Activated CD4-positive, alpha-beta T cell treated with anti-CD3 and anti-CD28 coated beads for 36 hours (primary cell): ENCODE results near the gene ADAM22. TPM values are rescaled to one million over a fixed set of nuclear protein-coding genes. Genes with fewer than 3 reads are reported as not detected.

ENCODE experiments used
- ATAC-seq: fragments of 200-7000 bp; cut with Tn5 transposase; one replicate; pipeline ENCODE4 v1.10.0; 2021; ENCODE audit warnings: mild to moderate bottlenecking, moderate library complexity
- CTCF ChIA-PET: fragments of 350-600 bp; sonication (Branson Sonifier 250); formaldehyde crosslinking; loops from one replicate; lab custom pipeline; 2021; ENCODE audit warnings: antibody characterized with exemption; lab: Charles Lee
- POLR2A ChIA-PET: fragments of 350-600 bp; sonication (Branson Sonifier 250); formaldehyde crosslinking; loops from one replicate; lab custom pipeline; 2021; ENCODE audit warnings: antibody characterized with exemption, inconsistent platforms; lab: Charles Lee
- DNase-seq: peaks from one replicate; pipeline ENCODE4 v3.0.0-alpha.2; 2020
- H3K27ac Mint-ChIP-seq: one replicate; pipeline ENCODE4 v1.8.0; 2021; ENCODE audit warnings: mixed read lengths
- H3K27me3 Mint-ChIP-seq: one replicate; pipeline ENCODE4 v1.8.0; 2021; ENCODE audit warnings: mixed read lengths
- H3K36me3 Mint-ChIP-seq: one replicate; pipeline ENCODE4 v1.8.0; 2021; ENCODE audit warnings: low read depth, mixed read lengths
- H3K4me1 Mint-ChIP-seq: one replicate; pipeline ENCODE4 v1.8.0; 2021; ENCODE audit warnings: mixed read lengths
- H3K4me3 Mint-ChIP-seq: one replicate; pipeline ENCODE4 v1.8.0; 2021; ENCODE audit warnings: mild to moderate bottlenecking, moderate library complexity, mixed read lengths
- H3K9me3 Mint-ChIP-seq: one replicate; pipeline ENCODE4 v1.8.0; 2021; ENCODE audit warnings: low read depth, mixed read lengths
- intact Hi-C, 2 experiments: fragments of 100-400 bp; cut with DNase I in 1 of 2; cut with micrococcal nuclease in 1 of 2; formaldehyde crosslinking; loops; one replicate each; pipeline versions ENCODE4 v1.14.2 to v1.15.1; 2022 to 2024; cut with DNase I, micrococcal nuclease
- total RNA-seq, 2 experiments: library from RNA; stranded (reverse); gene quantifications; one replicate each; pipeline ENCODE4 v1.2.3, GENCODE V29; 2021

The ADAM22 gene
- total RNA-seq, 2 experiments from 2014 or later = 1.1 to 1.8 TPM

DNA sequence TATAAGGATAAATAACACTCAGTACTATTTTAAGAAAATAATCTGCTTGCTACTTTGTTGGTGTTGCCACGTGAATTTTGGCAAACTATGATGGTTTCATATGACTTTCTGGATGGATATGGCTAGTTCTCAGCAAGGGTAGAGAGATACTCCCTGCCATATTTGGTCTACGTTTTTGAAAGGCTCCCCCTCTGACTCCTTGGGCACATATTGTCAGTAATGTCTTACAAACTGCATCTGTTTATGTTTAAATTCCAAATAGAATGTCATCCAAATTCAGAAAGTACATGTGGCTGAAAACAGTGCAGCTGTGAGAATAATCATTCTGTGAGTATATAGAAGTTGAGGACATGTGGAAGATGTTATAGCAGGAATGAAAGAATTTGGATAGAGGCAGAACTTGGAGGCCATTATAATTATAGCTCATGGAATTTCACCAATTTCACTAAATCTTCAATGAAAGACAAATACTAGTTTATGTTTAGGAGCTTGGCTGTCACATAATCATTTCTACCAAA is 178.0 kb downstream of the ADAM22 start:
- Mint-ChIP-seq H3K36me3 (no peaks in the 10 kb centered on the region), H3K4me3 (no peak overlapping the region), H3K9me3 (no peaks in the 10 kb centered on the region), H3K27ac (no peak overlapping the region), H3K27me3 (no peaks in the 10 kb centered on the region), H3K4me1 (no peaks in the 10 kb centered on the region)
- ATAC-seq (no peak), DNase-seq (no peak)
- CTCF ChIA-PET = interaction anchor here (0.6 to 1.9 kb wide), 9 partner anchors 11 to 315 kb away, joined by 3 to 11 read pairs (median 3); no protein-coding TSS in a partner anchor
- POLR2A ChIA-PET = no interaction called here
- intact Hi-C loops = loop anchor here (1.0 to 10.0 kb wide), 6 partner anchors 177 to 606 kb away; partner anchors contain the start of gene ADAM22 (in 1 of the 2)

GRCh38 chr7:88115258-88115796 is 181.3 kb downstream of the ADAM22 start:
- intact Hi-C loops = loop anchor here in 1 of 2 experiments (10.0 kb wide), 1 partner anchor 181 kb away; the partner anchor contains the start of gene ADAM22
- CTCF ChIA-PET = no interaction called here
- H3K4me1 Mint-ChIP-seq = no peaks in the 10 kb centered on the region
- no peaks in the 10 kb centered on the region for H3K9me3 Mint-ChIP-seq
- no peaks in the 10 kb centered on the region for H3K27me3 Mint-ChIP-seq
- POLR2A ChIA-PET = interaction anchor here (0.7 kb wide), 1 partner anchor 430 kb away, joined by 3 read pairs; no protein-coding TSS in a partner anchor
- no peak overlapping the region for H3K27ac Mint-ChIP-seq
- ATAC-seq (no peak), DNase-seq (no peak)
- no peak overlapping the region for H3K4me3 Mint-ChIP-seq
- H3K36me3 Mint-ChIP-seq = no peaks in the 10 kb centered on the region

GRCh38 chr7:88115816-88116215 is 181.8 kb downstream of the ADAM22 start:
- intact Hi-C loops = loop anchor here in 1 of 2 experiments (10.0 kb wide), 1 partner anchor 181 kb away; the partner anchor contains the start of gene ADAM22
- POLR2A ChIA-PET = no interaction called here

DNA sequence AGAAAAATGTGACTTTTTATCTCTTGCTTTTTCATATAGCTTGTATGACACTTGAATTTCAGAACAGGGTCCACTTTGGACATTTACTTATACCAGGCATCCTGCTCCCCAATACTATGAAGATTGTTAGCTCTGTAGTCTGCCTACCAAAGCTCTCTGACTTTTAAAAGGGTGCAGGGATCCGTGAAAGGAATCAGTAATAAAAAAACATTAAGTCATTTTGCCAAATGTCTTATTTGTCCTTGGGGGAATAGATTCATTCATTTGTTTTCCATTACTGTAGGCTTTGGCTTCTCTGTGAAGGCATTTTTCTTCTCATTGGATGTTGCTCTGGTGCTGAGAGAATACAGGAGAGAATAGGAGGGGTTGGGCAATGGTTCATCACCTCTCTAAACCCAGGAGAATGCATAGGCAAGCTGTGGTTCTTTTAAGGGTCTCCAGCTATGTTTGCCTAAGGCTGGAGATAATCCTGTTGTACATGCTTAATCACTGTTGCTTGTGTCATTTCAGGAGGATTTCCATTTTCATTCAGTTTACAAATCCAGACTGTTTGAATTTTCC is 182.3 kb downstream of the ADAM22 start:
- ATAC-seq (no peak), DNase-seq (no peak)
- H3K27ac Mint-ChIP-seq = no peak overlapping the region
- no peak overlapping the region for H3K4me3 Mint-ChIP-seq
- ChIA-PET CTCF (interaction anchor here (0.8 kb wide), 1 partner anchor 51 kb away, joined by 3 read pairs; no protein-coding TSS in a partner anchor), POLR2A (no interaction called here)
- H3K36me3 Mint-ChIP-seq = no peaks in the 10 kb centered on the region
- no peaks in the 10 kb centered on the region for H3K4me1 Mint-ChIP-seq
- H3K9me3 Mint-ChIP-seq = no peaks in the 10 kb centered on the region
- no peaks in the 10 kb centered on the region for H3K27me3 Mint-ChIP-seq
- intact Hi-C loops = loop anchor here in 1 of 2 experiments (10.0 kb wide), 1 partner anchor 182 kb away; the partner anchor contains the start of gene ADAM22

More at GRCh38 chr7:88115816-88116215, 181.8 kb downstream of the ADAM22 start:
- H3K9me3 Mint-ChIP-seq = no peaks in the 10 kb centered on the region
- H3K36me3 Mint-ChIP-seq = no peaks in the 10 kb centered on the region
- no peak overlapping the region for H3K4me3 Mint-ChIP-seq
- no peak overlapping the region for H3K27ac Mint-ChIP-seq
- ATAC-seq = no peak
- no peaks in the 10 kb centered on the region for H3K27me3 Mint-ChIP-seq
- H3K4me1 Mint-ChIP-seq = no peaks in the 10 kb centered on the region
- CTCF ChIA-PET = interaction anchor here (0.8 kb wide), 1 partner anchor 51 kb away, joined by 3 read pairs; no protein-coding TSS in a partner anchor
- no peak for DNase-seq

DNA sequence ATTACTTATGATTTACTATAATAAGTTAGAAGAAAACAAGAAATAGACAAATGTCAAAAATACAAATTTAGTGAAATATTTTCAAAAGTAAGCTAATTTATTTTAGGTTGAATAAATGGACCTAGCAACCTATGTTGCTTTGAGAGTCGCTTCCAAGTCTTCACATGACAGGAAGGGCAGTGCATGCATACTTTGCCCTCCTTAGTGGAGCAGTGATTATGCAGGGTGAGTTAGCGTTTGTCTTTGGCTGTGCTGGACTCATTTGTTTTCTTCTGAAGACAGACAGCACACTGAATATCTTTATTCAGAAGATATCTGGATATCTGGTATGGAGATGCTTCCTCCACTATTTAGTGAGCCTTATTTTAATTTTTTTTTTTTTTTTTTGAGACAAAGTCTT is 183.3 kb downstream of the ADAM22 start:
- Mint-ChIP-seq H3K4me3 (no peak overlapping the region), H3K27ac (no peak overlapping the region), H3K27me3 (no peaks in the 10 kb centered on the region), H3K9me3 (no peaks in the 10 kb centered on the region), H3K36me3 (no peaks in the 10 kb centered on the region), H3K4me1 (no peaks in the 10 kb centered on the region)
- ChIA-PET CTCF (no interaction called here), POLR2A (no interaction called here)
- DNase-seq (no peak), ATAC-seq (no peak)
- intact Hi-C loops = loop anchor here in 1 of 2 experiments (10.0 kb wide), 1 partner anchor 183 kb away; the partner anchor contains the start of gene ADAM22

- H3K4me3 Mint-ChIP-seq = no peak overlapping the region
- CTCF ChIA-PET = interaction anchor here (0.6 kb wide), 1 partner anchor 10 kb away, joined by 3 read pairs; no protein-coding TSS in a partner anchor
- POLR2A ChIA-PET = no interaction called here
Observed at GRCh38 chr7:88121335-88121734, 187.3 kb downstream of the ADAM22 start.

GRCh38 chr7:88127637-88128290 is 193.7 kb downstream of the ADAM22 start:
- Mint-ChIP-seq H3K4me3 (no peak overlapping the region), H3K27me3 (no peaks in the 10 kb centered on the region), H3K9me3 (no peaks in the 10 kb centered on the region), H3K36me3 (no peaks in the 10 kb centered on the region), H3K27ac (no peak overlapping the region), H3K4me1 (no peaks in the 10 kb centered on the region)
- intact Hi-C loops = no loop called here
- DNase-seq = no peak
- CTCF ChIA-PET = no interaction called here
- POLR2A ChIA-PET = no interaction called here
- ATAC-seq = no peak

More at GRCh38 chr7:88121335-88121734, 187.3 kb downstream of the ADAM22 start:
- Mint-ChIP-seq H3K36me3 (no peaks in the 10 kb centered on the region), H3K27ac (no peak overlapping the region), H3K27me3 (no peaks in the 10 kb centered on the region), H3K4me1 (no peaks in the 10 kb centered on the region), H3K9me3 (no peaks in the 10 kb centered on the region)
- intact Hi-C loops = no loop called here
- DNase-seq = no peak
- ATAC-seq = no peak

- H3K36me3 Mint-ChIP-seq = no peaks in the 10 kb centered on the region
- H3K4me1 Mint-ChIP-seq = no peaks in the 10 kb centered on the region
- DNase-seq (no peak), ATAC-seq (no peak)
- no peaks in the 10 kb centered on the region for H3K27me3 Mint-ChIP-seq
- ChIA-PET CTCF (interaction anchor here (0.6 kb wide), 1 partner anchor 505 kb away, joined by 5 read pairs; no protein-coding TSS in a partner anchor), POLR2A (no interaction called here)
- H3K4me3 Mint-ChIP-seq = no peak overlapping the region
- no peak overlapping the region for H3K27ac Mint-ChIP-seq
- no peaks in the 10 kb centered on the region for H3K9me3 Mint-ChIP-seq
- intact Hi-C loops = no loop called here
Observed at GRCh38 chr7:88132725-88133124, 198.7 kb downstream of the ADAM22 start.

DNA sequence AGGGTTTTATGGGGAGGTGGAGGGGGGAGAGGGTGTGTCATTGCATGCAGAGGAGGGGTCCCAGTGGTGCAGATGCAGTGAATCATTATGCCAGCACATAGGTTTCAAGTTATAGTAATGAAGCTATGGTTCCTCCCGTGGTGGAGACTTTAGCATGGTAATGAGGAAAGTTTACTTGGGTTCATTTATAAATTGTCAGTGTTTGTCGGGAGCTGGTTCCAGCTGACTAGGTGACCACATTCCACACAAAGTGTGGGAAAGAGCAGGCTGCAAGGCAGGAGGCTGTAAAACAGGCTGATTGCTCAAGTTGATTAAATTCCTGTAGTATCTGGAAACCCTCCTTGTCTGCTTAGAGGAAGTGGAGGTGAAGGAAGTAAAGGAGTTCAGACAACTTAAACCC is 206.9 kb downstream of the ADAM22 start:
- Mint-ChIP-seq H3K4me3 (no peak overlapping the region), H3K4me1 (no peaks in the 10 kb centered on the region), H3K27ac (no peak overlapping the region), H3K36me3 (no peaks in the 10 kb centered on the region), H3K27me3 (no peaks in the 10 kb centered on the region), H3K9me3 (no peaks in the 10 kb centered on the region)
- DNase-seq (no peak), ATAC-seq (no peak)
- POLR2A ChIA-PET = no interaction called here
- intact Hi-C loops = no loop called here
- CTCF ChIA-PET = no interaction called here

GRCh38 chr7:88141479-88141878 is 207.4 kb downstream of the ADAM22 start:
- ChIA-PET POLR2A (no interaction called here), CTCF (no interaction called here)
- no peaks in the 10 kb centered on the region for H3K9me3 Mint-ChIP-seq

GRCh38 chr7:88141953-88142352 is 207.9 kb downstream of the ADAM22 start:
- DNase-seq (no peak), ATAC-seq (no peak)
- Mint-ChIP-seq H3K27me3 (no peaks in the 10 kb centered on the region), H3K4me3 (no peak overlapping the region), H3K9me3 (no peaks in the 10 kb centered on the region), H3K36me3 (no peaks in the 10 kb centered on the region), H3K27ac (no peak overlapping the region), H3K4me1 (no peaks in the 10 kb centered on the region)
- POLR2A ChIA-PET = no interaction called here
- CTCF ChIA-PET = no interaction called here
- intact Hi-C loops = no loop called here

More at GRCh38 chr7:88141479-88141878, 207.4 kb downstream of the ADAM22 start:
- Mint-ChIP-seq H3K27ac (no peak overlapping the region), H3K36me3 (no peaks in the 10 kb centered on the region), H3K4me1 (no peaks in the 10 kb centered on the region), H3K27me3 (no peaks in the 10 kb centered on the region), H3K4me3 (no peak overlapping the region)
- DNase-seq (no peak), ATAC-seq (no peak)
- intact Hi-C loops = no loop called here
